ENCODE data around the gene RAC3. TPM values are rescaled to one million over a fixed set of nuclear protein-coding genes. Genes with fewer than 3 reads are reported as not detected.

RAC3 gene
- total RNA-seq, 4 donors from 2014 or later: 2.6 to 11.1 (median 5.0) TPM

DNA sequence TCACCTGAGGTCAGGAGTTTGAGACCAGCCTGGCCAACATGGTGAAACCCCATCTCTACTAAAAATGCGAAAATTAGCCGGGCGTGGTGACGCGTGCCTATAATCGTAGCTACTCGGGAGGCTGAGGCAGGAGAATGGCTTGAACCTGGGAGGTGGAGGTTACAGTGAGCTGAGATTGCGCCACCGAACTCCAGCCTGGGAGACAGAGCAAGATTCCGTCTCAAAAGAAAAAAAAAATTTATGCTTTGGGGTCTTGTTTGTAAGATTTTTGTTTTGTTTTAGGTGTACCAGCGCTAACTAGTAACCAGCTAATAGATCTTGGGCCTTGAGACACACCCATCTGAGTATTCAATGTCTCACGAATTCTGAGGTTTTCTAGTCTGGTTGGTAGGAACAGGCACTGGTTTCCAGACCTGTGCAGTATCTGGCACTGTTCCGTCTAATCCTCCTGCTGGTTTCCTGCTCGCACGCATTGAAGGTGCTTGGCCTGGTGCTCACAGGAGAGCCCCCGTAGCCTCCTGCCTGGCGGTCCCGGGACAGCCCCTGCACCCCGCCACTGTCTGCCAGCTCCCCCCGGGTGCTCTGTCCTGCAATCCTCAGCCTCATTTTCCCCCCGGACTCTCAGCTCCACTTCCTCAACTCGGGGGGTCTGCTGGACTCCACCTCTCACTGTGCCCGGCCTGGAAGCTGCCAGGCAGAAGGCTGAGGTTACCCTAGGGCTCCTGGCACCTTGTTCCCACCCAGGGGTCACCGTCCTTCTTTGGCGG, 44.7 kb downstream of the RAC3 start:
- Histone ChIP-seq H3K36me3 (peaks cover 0 to 21% (median 3%) of the 10 kb centered on the region in 4 donors), H3K27ac (no peak overlapping the region), H3K27me3 (no peaks in the 10 kb centered on the region), H3K9me3 (no peaks in the 10 kb centered on the region), H3K4me1 (peaks cover 0 to 14% (median 2%) of the 10 kb centered on the region in 4 donors), H3K4me3 (no peak overlapping the region)
- in situ Hi-C loops (cut with MboI; ENCODE audit: low pct_ligation_motif_present in 1 of 4, low pct_unique_long_range_greater_than_20kb in 1 of 4, low sequenced_read_pairs in 3 of 4) (no loop called here), intact Hi-C loops (cut with DNase I; ENCODE audit: low total_unique reads) (no loop called here)
- 75 to 83% methylated on average over 6 to 25 of the region's 25 CpGs for WGBS, 2 donors (ENCODE audit: low coverage in 1 of 2)
- DNase-seq: no peak
- TF ChIP-seq POLR2A (IDR thresholded peaks at IDR 0.05) (no peak), CTCF (IDR thresholded peaks at IDR 0.05) (no peak)

GRCh38 chr17:82076785-82077591, 45.5 kb downstream of the RAC3 start:
- H3K27ac ChIP-seq: no peak overlapping the region
- DNase-seq: no peak
- 73 to 77% methylated on average over 4 to 21 of the region's 21 CpGs for WGBS, 2 donors (ENCODE audit: low coverage in 1 of 2)
- peaks cover 0 to 13% (median 2%) of the 10 kb centered on the region in 4 donors for H3K4me1 ChIP-seq
- H3K9me3 ChIP-seq: no peaks in the 10 kb centered on the region
- H3K27me3 ChIP-seq: no peaks in the 10 kb centered on the region
- intact Hi-C loops (cut with DNase I; ENCODE audit: low total_unique reads): no loop called here
- in situ Hi-C loops (cut with MboI; ENCODE audit: low pct_ligation_motif_present in 1 of 4, low pct_unique_long_range_greater_than_20kb in 1 of 4, low sequenced_read_pairs in 3 of 4): no loop called here
- H3K36me3 ChIP-seq: peaks cover 0 to 26% (median 6%) of the 10 kb centered on the region in 4 donors
- no peak overlapping the region for H3K4me3 ChIP-seq
- TF ChIP-seq POLR2AphosphoS5 (IDR thresholded peaks at IDR 0.05) (no peak), EP300 (IDR thresholded peaks at IDR 0.05; ENCODE audit: low read depth) (no peak), POLR2A (IDR thresholded peaks at IDR 0.05) (no peak), CTCF (IDR thresholded peaks at IDR 0.05) (no peak)

GRCh38 chr17:82077617-82078358, 46.3 kb downstream of the RAC3 start:
- Histone ChIP-seq H3K27ac (no peak overlapping the region), H3K4me1 (peaks cover 0 to 6% (median 0%) of the 10 kb centered on the region in 4 donors), H3K36me3 (peaks cover 0 to 32% (median 10%) of the 10 kb centered on the region in 4 donors), H3K4me3 (no peak overlapping the region), H3K9me3 (no peaks in the 10 kb centered on the region), H3K27me3 (no peaks in the 10 kb centered on the region)
- in situ Hi-C loops (cut with MboI; ENCODE audit: low pct_ligation_motif_present in 1 of 4, low pct_unique_long_range_greater_than_20kb in 1 of 4, low sequenced_read_pairs in 3 of 4) (no loop called here), intact Hi-C loops (cut with DNase I; ENCODE audit: low total_unique reads) (no loop called here)
- no peak for DNase-seq
- TF ChIP-seq POLR2A (IDR thresholded peaks at IDR 0.05) (no peak), CTCF (IDR thresholded peaks at IDR 0.05) (no peak), POLR2AphosphoS5 (IDR thresholded peaks at IDR 0.05) (no peak), EP300 (IDR thresholded peaks at IDR 0.05; ENCODE audit: low read depth) (no peak)
- whole genome bisulfite sequencing, 2 donors (ENCODE audit: low coverage in 1 of 2): 75% methylated on average over 28 of the region's 28 CpGs; no CpG with 5 or more reads in 1 of the 2 donors

DNA sequence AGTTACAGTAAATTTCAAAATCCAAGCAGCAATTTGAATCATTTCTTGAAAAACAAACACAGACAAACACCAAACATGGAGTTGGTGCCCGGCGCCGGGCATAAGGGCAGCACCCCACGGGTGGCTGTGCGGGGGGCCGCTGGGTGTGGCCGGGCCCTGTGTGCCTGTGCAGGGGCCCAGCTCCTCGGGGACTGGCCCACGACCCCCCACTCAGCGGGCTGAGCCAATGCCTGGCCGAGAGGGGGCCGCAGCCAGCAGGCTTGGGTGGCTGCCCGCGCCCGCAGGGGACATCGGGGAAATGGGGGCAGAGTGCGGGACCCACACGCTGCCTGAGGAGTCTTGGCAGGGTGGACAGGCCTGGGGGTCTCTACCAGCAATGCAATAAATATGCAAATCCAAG, 47.0 kb downstream of the RAC3 start:
- TF ChIP-seq POLR2AphosphoS5 (IDR thresholded peaks at IDR 0.05): no peak
- intact Hi-C loops (cut with DNase I; ENCODE audit: low total_unique reads): no loop called here

More for the DNA sequence above, 47.0 kb downstream of the RAC3 start:
- DNase-seq: no peak
- Histone ChIP-seq H3K27ac (no peak overlapping the region), H3K36me3 (peaks cover 0 to 35% (median 12%) of the 10 kb centered on the region in 4 donors), H3K4me1 (peaks cover 0 to under 1% (median 0%) of the 10 kb centered on the region in 4 donors), H3K4me3 (no peak overlapping the region), H3K27me3 (no peaks in the 10 kb centered on the region), H3K9me3 (no peaks in the 10 kb centered on the region)
- in situ Hi-C loops (cut with MboI; ENCODE audit: low pct_ligation_motif_present in 1 of 4, low pct_unique_long_range_greater_than_20kb in 1 of 4, low sequenced_read_pairs in 3 of 4): no loop called here
- WGBS, 2 donors (ENCODE audit: low coverage in 1 of 2): 92% methylated on average over 18 of the region's 18 CpGs; no CpG with 5 or more reads in 1 of the 2 donors

Data from transverse colon (tissue), 4 donors.